Renal pelvis (tissue), 12 donors: ENCODE data around the gene MFAP4. TPM values are rescaled to one million over a fixed set of nuclear protein-coding genes. Genes with fewer than 3 reads are reported as not detected.

Source experiments
- DNase-seq: peaks from one replicate; pipeline ENCODE4 v3.0.0-alpha.2; 2013
- long read RNA-seq, 16 experiments: transcript quantifications; one replicate each; lab custom pipeline, GENCODE V29; 2026
- polyA plus RNA-seq, 3 donors: library from polyadenylated mRNA; unstranded; fragments of 120-200 nt; gene quantifications; one replicate each; pipeline ENCODE4 v1.2.1, GENCODE V29; 2013; ENCODE audit not compliant: insufficient read length in 3 of 3

The MFAP4 gene, protein sequence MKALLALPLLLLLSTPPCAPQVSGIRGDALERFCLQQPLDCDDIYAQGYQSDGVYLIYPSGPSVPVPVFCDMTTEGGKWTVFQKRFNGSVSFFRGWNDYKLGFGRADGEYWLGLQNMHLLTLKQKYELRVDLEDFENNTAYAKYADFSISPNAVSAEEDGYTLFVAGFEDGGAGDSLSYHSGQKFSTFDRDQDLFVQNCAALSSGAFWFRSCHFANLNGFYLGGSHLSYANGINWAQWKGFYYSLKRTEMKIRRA
- polyA plus RNA-seq, result 100 to 1,000 TPM; 162 to 259 (median 181) TPM
- long read RNA-seq, donor 1, transcript MFAP4-203 (5 exons, 1,876 nt), result minor isoform, 9 of 93 reads
- long read RNA-seq, donor 1, transcript MFAP4-202 (6 exons, 1,932 nt), result minor isoform, 6 of 93 reads
- long read RNA-seq, donor 1, transcript MFAP4-201 (6 exons, 1,873 nt), result major isoform, 65 of 93 reads
- long read RNA-seq, donor 1, partial matches to known transcripts, result 12 of 93 reads
- long read RNA-seq, donor 1, other reads (novel, unspliced or antisense), result 0 of 93 reads
- long read RNA-seq, donor 2, transcript MFAP4-201 (6 exons, 1,873 nt), result major isoform, 136 of 196 reads
- long read RNA-seq, donor 2, transcript MFAP4-202 (6 exons, 1,932 nt), result minor isoform, 8 of 196 reads
- long read RNA-seq, donor 2, transcript MFAP4-203 (5 exons, 1,876 nt), result minor isoform, 8 of 196 reads
- long read RNA-seq, donor 2, partial matches to known transcripts, result 44 of 196 reads
- long read RNA-seq, donor 2, other reads (novel, unspliced or antisense), result 0 of 196 reads
- long read RNA-seq, donor 3, transcript MFAP4-201 (6 exons, 1,873 nt), result major isoform, 149 of 220 reads
- long read RNA-seq, donor 3, transcript MFAP4-203 (5 exons, 1,876 nt), result minor isoform, 16 of 220 reads
- long read RNA-seq, donor 3, transcript MFAP4-202 (6 exons, 1,932 nt), result minor isoform, 5 of 220 reads
- long read RNA-seq, donor 3, partial matches to known transcripts, result 49 of 220 reads
- long read RNA-seq, donor 3, other reads (novel, unspliced or antisense), result 0 of 220 reads
- long read RNA-seq, donor 4, transcript MFAP4-201 (6 exons, 1,873 nt), result major isoform, 97 of 141 reads
- long read RNA-seq, donor 4, transcript MFAP4-203 (5 exons, 1,876 nt), result minor isoform, 10 of 141 reads
- long read RNA-seq, donor 4, transcript MFAP4-202 (6 exons, 1,932 nt), result minor isoform, 9 of 141 reads
- long read RNA-seq, donor 4, partial matches to known transcripts, result 25 of 141 reads
- long read RNA-seq, donor 4, other reads (novel, unspliced or antisense), result 0 of 141 reads
- long read RNA-seq, donor 5, transcript MFAP4-201 (6 exons, 1,873 nt), result major isoform, 59 of 71 reads
- long read RNA-seq, donor 5, partial matches to known transcripts, result 5 of 71 reads
- long read RNA-seq, donor 5, other reads (novel, unspliced or antisense), result 0 of 71 reads
- long read RNA-seq, donor 6, transcript MFAP4-201 (6 exons, 1,873 nt), result major isoform, 53 of 84 reads
- long read RNA-seq, donor 6, transcript MFAP4-202 (6 exons, 1,932 nt), result minor isoform, 6 of 84 reads
- long read RNA-seq, donor 6, transcript MFAP4-203 (5 exons, 1,876 nt), result minor isoform, 13 of 84 reads
- long read RNA-seq, donor 6, partial matches to known transcripts, result 11 of 84 reads
- long read RNA-seq, donor 6, other reads (novel, unspliced or antisense), result 0 of 84 reads
- long read RNA-seq, donor 7, transcript MFAP4-201 (6 exons, 1,873 nt), result major isoform, 140 of 201 reads
- long read RNA-seq, donor 7, transcript MFAP4-203 (5 exons, 1,876 nt), result minor isoform, 23 of 201 reads
- long read RNA-seq, donor 7, transcript MFAP4-202 (6 exons, 1,932 nt), result minor isoform, 10 of 201 reads
- long read RNA-seq, donor 7, partial matches to known transcripts, result 27 of 201 reads
- long read RNA-seq, donor 7, other reads (novel, unspliced or antisense), result 0 of 201 reads
- long read RNA-seq, donor 8, transcript MFAP4-202 (6 exons, 1,932 nt), result minor isoform, 11 of 300 reads
- long read RNA-seq, donor 8, transcript MFAP4-203 (5 exons, 1,876 nt), result minor isoform, 21 of 300 reads
- long read RNA-seq, donor 8, transcript MFAP4-201 (6 exons, 1,873 nt), result major isoform, 196 of 300 reads
- long read RNA-seq, donor 8, partial matches to known transcripts, result 69 of 300 reads
- long read RNA-seq, donor 8, other reads (novel, unspliced or antisense), result 0 of 300 reads
- long read RNA-seq, donor 9, transcript MFAP4-202 (6 exons, 1,932 nt), result minor isoform, 7 of 174 reads
- long read RNA-seq, donor 9, transcript MFAP4-203 (5 exons, 1,876 nt), result minor isoform, 14 of 174 reads
- long read RNA-seq, donor 9, transcript MFAP4-201 (6 exons, 1,873 nt), result major isoform, 119 of 174 reads
- long read RNA-seq, donor 9, partial matches to known transcripts, result 33 of 174 reads
- long read RNA-seq, donor 9, other reads (novel, unspliced or antisense), result 0 of 174 reads
- long read RNA-seq, donor 10, transcript MFAP4-203 (5 exons, 1,876 nt), result minor isoform, 11 of 103 reads
- long read RNA-seq, donor 10, transcript MFAP4-201 (6 exons, 1,873 nt), result major isoform, 72 of 103 reads
- long read RNA-seq, donor 10, partial matches to known transcripts, result 18 of 103 reads
- long read RNA-seq, donor 10, other reads (novel, unspliced or antisense), result 0 of 103 reads
- long read RNA-seq, donor 11, transcript MFAP4-202 (6 exons, 1,932 nt), result minor isoform, 7 of 103 reads
- long read RNA-seq, donor 11, transcript MFAP4-201 (6 exons, 1,873 nt), result major isoform, 80 of 103 reads
- long read RNA-seq, donor 11, transcript MFAP4-203 (5 exons, 1,876 nt), result minor isoform, 8 of 103 reads
- long read RNA-seq, donor 11, partial matches to known transcripts, result 7 of 103 reads
- long read RNA-seq, donor 11, other reads (novel, unspliced or antisense), result 0 of 103 reads
- long read RNA-seq, donor 12, transcript MFAP4-203 (5 exons, 1,876 nt), result minor isoform, 13 of 138 reads
- long read RNA-seq, donor 12, transcript MFAP4-202 (6 exons, 1,932 nt), result minor isoform, 7 of 138 reads
- long read RNA-seq, donor 12, transcript MFAP4-201 (6 exons, 1,873 nt), result major isoform, 90 of 138 reads
- long read RNA-seq, donor 12, partial matches to known transcripts, result 28 of 138 reads
- long read RNA-seq, donor 12, other reads (novel, unspliced or antisense), result 0 of 138 reads
- long read RNA-seq, donor 13, transcript MFAP4-201 (6 exons, 1,873 nt), result major isoform, 35 of 62 reads
- long read RNA-seq, donor 13, partial matches to known transcripts, result 20 of 62 reads
- long read RNA-seq, donor 13, other reads (novel, unspliced or antisense), result 0 of 62 reads
- long read RNA-seq, donor 14, result 0 reads
- long read RNA-seq, donor 15, result 0 reads
- long read RNA-seq, donor 16, transcript MFAP4-202 (6 exons, 1,932 nt), result minor isoform, 8 of 201 reads
- long read RNA-seq, donor 16, transcript MFAP4-201 (6 exons, 1,873 nt), result major isoform, 137 of 201 reads
- long read RNA-seq, donor 16, transcript MFAP4-203 (5 exons, 1,876 nt), result minor isoform, 13 of 201 reads
- long read RNA-seq, donor 16, partial matches to known transcripts, result 43 of 201 reads
- long read RNA-seq, donor 16, other reads (novel, unspliced or antisense), result 0 of 201 reads

GRCh38 chr17:19386974-19387920 is at the start of gene MFAP4:
TSS of gene MFAP4 (minus strand) at chr17:19387190. CDS start at chr17:19387155, 35 bp downstream.
- DNase-seq, result peak; percentile 90

DNA sequence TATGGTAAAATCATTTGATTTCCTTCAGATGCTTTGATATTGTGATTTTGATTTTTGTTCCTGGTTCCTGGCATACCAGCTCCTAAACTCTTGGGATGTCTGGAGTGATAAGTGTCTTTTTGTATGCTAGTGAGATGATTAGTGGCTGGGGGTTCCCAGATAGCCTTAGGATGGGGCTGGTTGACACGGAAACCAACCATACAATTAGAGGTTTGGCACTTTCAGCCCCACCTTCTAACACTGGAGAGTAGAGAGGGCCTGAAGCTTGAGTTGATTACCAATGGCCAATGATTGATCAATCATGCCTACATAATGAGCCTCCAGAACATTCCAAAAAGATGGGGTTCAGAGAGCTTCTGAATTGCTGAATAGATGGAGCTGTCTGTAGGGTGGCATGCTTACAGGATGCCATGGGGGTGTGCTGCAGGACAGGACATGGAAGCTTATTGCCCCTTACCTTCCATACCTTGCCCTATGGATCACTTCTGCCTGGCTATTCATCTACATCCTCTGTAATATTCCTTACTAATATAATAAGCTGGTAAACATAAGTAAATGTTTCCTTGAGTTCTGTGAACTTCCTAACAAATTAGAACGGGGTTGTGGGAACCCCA is 46.8 kb upstream of the MFAP4 start:
- DNase-seq, result no peak

DNA sequence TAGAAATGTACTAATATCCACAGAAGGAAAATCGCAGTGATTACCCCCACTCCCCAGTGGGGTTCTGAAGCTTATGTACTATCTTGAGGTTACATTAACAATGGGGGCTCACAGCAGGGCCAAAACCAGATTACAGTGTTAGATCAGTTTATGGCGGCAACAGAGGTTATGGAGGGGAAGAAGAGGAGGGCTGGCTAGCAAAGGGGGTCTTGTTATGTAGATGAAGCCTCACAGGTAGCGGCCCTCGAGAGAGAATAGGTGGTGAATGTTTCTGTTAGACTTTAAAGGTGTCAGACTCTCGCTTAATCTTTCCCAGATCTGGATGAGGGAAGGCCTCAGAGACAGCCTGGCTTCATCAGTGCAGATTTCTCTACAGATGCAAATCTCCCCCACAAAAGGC is 46.3 kb upstream of the MFAP4 start:
- no peak for DNase-seq

- DNase-seq, result no peak
Observed at GRCh38 chr17:19431691-19432090, 44.7 kb upstream of the MFAP4 start.

- no peak for DNase-seq
Observed at GRCh38 chr17:19426631-19427030, 39.6 kb upstream of the MFAP4 start.

- no peak for DNase-seq
Observed at GRCh38 chr17:19424934-19425868, 38.2 kb upstream of the MFAP4 start.

DNA sequence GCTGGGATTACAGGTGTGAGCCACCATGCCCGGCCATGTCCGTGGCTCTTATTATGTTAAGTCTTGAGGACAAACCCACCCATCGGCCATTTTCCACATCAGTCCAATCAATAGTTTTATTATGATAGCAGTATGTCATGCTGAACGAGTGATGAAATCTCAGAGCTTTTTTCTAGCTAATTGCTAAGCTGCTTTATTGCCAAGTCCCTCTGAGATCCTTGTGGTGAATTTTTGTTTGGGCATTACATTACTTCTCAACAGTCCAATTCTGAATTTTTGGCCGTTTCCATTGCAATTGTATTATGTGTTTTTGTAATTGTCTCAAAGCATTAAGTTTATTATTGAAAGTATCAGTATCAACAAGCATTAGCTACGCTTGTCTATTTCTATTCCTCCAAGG is 34.9 kb upstream of the MFAP4 start:
- DNase-seq, result no peak

GRCh38 chr17:19421219-19421618 is 34.2 kb upstream of the MFAP4 start:
- no peak for DNase-seq

GRCh38 chr17:19418251-19418992 is 31.4 kb upstream of the MFAP4 start:
- DNase-seq, result no peak

GRCh38 chr17:19417611-19418010 is 30.6 kb upstream of the MFAP4 start:
- no peak for DNase-seq

DNA sequence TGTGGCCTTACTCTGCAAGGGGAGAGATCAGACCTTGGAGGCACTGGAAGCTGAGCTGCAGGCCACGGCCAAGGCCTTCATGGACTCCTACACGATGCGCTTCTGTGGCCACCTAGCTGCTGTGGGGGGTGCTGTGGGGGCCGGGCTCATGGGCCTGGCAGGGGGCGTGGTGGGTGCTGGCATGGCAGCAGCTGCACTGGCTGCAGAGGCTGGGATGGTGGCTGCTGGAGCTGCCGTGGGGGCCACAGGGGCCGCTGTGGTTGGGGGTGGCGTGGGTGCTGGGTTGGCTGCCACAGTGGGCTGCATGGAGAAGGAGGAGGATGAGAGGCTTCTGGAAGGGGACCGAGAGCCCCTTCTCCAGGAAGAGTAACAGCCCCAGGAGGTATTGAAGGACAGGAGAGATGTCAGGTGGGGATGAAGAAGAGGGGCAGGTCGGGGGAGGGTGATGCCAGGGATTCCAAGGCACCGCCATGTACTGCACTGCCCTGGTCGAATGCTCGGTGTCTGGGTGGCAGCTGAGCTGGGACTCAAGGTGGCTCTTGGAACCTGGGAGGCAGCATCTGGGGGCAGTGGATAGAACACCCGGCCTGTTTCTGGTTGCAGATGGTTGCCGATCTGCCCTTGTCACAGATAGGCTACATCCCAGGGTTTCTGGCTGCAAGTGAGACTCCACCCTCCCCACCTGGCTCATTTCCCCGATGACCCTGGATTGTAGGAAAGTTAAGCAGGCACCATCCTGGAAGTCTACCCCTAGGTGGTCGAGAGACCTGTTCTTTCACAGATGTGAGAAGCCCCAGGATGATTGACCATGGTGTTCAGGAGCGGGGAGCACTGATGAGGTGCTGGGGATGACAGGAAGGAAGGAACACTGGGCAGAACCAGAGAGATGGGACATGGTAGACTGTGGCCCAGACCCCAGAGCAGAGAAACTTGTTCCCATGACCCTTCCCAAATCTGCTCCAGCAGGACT is 29.1 kb upstream of the MFAP4 start:
- no peak for DNase-seq

GRCh38 chr17:19415311-19415710 is 28.3 kb upstream of the MFAP4 start:
- no peak for DNase-seq
